BLaER1 (cell line): ENCODE data around the gene C15orf61.

Experiments
- H3K27ac ChIP-seq: shearing (Covaris generic); formaldehyde crosslinking; 2 replicates; pipeline ENCODE4 v1.8.1; 2022
- H3K27me3 ChIP-seq: shearing (Covaris generic); formaldehyde crosslinking; 2 replicates; pipeline ENCODE4 v1.8.1; 2022
- H3K36me3 ChIP-seq: shearing (Covaris generic); formaldehyde crosslinking; 2 replicates; pipeline ENCODE4 v1.8.1; 2022
- H3K4me1 ChIP-seq: shearing (Covaris generic); formaldehyde crosslinking; 2 replicates; pipeline ENCODE4 v1.8.1; 2022
- H3K4me2 ChIP-seq: shearing (Covaris generic); formaldehyde crosslinking; 2 replicates; pipeline ENCODE4 v1.8.1; 2022
- H3K4me3 ChIP-seq: shearing (Covaris generic); formaldehyde crosslinking; 2 replicates; pipeline ENCODE4 v1.8.1; 2022
- H3K9ac ChIP-seq: shearing (Covaris generic); formaldehyde crosslinking; 2 replicates; pipeline ENCODE4 v1.8.1; 2022
- H3K9me3 ChIP-seq: shearing (Covaris generic); formaldehyde crosslinking; 2 replicates; pipeline ENCODE4 v1.8.1; 2022
- H4K20me1 ChIP-seq: shearing (Covaris generic); formaldehyde crosslinking; 2 replicates; pipeline ENCODE4 v1.8.1; 2022
- Cebpa-rat ChIP-seq: shearing (Covaris generic); IDR thresholded peaks from 2 replicates; pipeline ENCODE4 v1.8.1; 2022

The C15orf61 gene

DNA sequence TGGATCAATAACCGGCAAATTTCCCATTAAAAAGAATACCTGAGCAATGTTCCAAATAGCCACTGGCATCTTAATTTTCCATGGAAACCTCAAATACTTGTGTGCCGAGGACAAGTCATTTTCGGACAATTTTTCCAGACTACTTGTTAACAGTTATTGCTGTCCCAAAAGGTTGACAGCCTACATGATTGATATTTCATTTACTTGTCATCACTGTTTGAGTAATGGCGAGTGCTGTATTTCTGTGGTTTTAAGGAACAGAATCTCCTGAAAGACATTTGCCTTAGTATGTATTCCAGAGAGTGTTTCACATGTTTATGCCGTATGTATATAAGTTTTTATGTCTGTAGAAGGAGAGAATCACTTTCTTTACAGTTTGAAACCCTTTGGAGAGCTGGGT is 58.2 kb downstream of the C15orf61 start:
- Histone ChIP-seq H3K9ac (no peak overlapping the region), H3K9me3 (no peaks in the 10 kb centered on the region), H3K4me2 (no peak overlapping the region), H3K36me3 (peaks cover 15% of the 10 kb centered on the region), H3K4me3 (no peak overlapping the region), H3K27me3 (no peaks in the 10 kb centered on the region), H3K4me1 (peaks cover 5% of the 10 kb centered on the region), H4K20me1 (no peaks in the 10 kb centered on the region), H3K27ac (no peak overlapping the region)
- no peak for TF ChIP-seq Cebpa-rat
